SW480 (cell line): ENCODE results near the gene SORCS2.

Experiments
- DNase-seq: peaks from one replicate; pipeline ENCODE4 v3.0.0-alpha.2; 2016; ENCODE audit warnings: low spot score

The SORCS2 gene

DNA sequence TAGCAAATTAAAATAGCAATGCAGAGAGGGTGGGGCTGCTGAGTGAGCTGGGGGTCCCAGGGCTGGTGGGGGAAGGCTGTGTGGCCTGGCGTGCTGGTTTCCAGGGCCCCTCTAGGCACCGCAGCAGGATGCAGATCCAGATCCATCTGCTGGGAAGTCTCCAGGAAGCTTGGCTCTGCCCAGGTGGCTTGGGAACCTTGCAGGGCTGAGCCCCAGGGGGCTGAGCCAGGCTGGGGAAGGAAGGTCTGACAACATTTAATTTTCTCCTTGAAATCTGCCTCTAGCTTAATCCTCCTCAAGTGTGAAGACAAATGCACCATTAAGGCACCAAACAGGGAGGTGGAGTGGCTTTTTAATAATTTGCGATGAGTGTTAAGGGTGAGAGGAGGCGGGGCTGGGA lies 31.7 kb downstream of the SORCS2 start:
- DNase-seq = no peak

DNA sequence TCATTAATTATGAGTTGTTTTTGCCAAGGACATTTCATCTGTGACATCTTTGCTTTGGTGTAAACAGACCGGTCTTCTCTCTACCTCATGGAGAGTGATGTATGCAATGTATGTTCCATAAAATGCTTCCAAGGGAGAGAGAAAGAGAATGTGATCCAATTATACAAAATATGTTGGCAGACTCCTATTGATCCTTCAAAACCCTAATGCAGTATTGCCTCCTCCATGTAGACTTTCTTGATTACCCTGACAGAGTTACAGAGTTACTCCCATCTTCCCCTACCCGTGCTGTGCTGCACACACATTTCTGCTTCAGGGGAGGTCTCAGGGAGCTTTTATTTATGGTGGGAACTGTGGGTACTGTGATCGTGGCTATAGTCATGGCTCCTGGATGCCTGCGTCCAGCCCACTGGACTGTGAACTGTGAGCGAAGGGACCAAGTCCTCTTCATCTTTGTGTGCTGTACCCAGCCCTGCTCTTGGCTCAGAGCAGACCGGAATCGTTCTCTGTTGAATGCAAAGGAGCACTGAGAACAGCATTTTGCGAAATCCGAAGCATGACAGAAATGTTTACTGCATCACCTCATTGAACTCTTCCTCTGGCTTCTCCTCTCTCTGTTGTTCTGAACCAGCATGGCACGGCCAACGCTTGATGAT lies 32.7 kb downstream of the SORCS2 start:
- no peak for DNase-seq

DNA sequence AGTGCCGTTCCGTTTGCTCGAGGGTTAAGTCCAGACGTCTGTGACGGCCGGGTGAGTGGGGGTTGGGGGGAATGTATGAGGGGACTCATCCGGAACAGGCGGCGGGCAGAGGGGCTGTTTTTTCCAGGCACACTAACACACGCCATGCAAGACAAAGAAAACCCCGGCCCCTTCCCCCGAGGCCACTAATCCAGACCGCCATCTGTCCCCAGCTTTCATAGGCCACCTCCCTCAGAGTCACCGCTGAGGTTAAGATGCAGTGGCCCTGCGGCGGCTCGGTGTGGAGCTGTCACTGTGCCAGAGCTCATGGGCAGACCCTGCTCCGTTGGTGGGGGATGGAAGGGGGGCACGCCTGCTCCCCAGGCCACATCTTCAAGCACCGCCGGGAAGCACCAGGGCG lies 34.1 kb downstream of the SORCS2 start:
- no peak for DNase-seq

DNA sequence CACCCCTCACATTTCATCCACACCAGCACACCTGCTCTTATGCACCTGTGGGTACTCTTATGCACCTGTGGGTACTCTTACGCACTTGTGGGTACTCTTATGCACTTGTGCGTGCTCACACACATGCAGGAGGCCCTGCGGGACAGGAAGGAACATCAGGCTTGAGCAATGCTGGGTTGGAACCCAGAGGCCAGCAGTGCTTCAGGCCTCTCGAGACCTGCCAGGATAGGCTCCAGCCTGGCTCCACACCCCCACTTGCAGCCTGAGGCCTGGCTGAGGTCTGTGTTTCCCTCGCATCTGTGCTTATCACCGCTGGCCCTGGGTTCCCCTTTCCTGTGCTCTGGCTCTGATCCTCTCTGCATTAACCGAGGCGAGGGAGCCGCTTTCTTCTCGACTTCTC lies 34.7 kb downstream of the SORCS2 start:
- no peak for DNase-seq

DNA sequence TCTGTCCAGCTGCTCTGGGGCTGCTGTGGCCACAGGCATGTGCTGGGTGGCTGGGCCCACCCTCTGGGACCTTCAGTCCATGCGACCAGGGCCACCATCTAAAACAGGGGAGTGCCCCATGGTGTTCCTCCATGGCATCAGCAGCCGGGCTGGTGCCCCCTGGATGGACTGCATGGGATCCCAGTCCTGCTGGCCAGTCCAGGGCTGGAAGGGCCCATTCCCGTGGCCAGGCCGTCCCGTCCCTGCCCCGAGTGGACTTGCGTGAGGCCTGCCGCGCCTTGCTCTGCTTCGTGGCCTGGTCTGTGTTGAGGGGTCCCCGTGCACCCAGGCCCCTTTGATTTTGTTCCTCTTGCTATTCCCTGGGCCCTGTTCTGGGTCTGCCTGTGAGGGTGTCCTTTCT lies 36.4 kb downstream of the SORCS2 start:
- no peak for DNase-seq

DNA sequence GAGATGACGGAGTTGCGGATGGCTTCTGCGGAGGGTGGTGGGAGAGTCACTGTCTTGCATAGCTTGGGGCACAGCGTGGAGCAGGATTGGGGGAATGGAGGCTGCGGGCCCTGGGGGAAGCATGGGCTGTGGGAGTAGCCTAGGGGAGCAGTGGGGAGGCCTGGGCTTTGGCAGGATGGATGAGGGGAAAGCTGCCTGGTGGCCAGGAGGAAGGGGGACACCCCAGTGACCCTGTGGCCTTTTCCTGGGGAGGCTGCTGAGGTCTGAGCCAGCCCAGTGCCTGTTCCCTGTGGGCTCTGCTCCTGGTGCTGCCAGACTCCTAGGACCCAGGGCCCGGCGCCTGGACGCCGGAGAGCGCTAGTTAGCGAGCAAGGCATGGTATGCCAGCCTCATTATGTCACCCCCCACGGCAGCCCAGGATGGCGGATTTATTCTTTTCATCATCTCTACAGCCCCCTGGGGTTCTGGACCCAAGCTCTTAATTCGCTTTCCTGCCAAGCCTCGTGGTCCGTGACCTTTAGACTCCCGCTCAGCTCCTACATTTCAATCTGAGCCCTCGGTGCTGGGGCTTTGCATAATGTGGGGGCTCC lies 39.8 kb downstream of the SORCS2 start:
- DNase-seq = no peak

DNA sequence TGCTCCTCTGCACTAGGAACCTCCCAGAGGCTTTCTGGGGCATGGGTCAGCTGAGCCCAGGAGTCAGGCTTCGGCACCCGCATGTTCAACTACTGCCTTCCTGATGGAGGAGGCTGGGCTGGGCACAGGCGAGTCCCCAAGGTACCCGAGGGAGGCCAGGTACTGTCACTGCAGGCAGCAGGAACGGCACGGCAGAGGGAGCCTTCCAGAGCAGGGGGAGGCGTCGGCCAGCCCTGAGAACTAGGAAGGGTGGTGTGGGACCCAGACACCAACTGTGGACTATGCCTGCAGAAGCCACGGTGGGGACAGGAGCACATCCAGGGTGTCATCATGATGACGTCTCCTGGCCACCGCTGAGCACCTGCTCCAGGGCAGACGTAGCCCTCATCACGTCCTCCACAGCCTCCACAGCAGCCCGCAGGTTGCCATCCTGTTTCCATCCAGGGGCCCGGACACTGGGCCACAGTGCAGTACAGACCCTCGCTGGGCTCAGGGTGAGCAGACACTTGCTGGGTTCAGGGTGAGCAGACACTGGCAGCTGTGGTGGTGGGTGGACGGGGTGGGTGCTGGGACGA lies 40.8 kb downstream of the SORCS2 start:
- no peak for DNase-seq

DNA sequence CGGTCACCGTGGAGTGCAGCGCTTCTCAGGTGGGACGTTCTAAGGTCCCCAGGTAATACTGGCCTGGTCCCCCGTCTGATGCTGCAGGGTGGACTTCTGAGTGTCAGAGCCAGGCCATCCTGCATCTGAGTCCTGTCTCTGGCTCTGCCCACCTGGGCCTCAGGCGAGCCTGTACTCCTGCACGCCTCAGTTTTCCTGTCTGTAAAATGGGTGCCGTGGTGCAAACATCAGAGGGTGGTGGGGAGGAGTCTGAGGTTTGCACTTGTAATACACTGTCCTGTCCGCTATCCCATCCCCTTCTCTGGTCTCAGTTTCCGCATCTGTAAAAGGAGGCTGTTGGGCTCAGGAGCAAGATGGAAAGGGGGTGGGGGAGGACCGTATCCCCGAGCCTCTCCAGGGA lies 41.3 kb downstream of the SORCS2 start:
- no peak for DNase-seq

DNA sequence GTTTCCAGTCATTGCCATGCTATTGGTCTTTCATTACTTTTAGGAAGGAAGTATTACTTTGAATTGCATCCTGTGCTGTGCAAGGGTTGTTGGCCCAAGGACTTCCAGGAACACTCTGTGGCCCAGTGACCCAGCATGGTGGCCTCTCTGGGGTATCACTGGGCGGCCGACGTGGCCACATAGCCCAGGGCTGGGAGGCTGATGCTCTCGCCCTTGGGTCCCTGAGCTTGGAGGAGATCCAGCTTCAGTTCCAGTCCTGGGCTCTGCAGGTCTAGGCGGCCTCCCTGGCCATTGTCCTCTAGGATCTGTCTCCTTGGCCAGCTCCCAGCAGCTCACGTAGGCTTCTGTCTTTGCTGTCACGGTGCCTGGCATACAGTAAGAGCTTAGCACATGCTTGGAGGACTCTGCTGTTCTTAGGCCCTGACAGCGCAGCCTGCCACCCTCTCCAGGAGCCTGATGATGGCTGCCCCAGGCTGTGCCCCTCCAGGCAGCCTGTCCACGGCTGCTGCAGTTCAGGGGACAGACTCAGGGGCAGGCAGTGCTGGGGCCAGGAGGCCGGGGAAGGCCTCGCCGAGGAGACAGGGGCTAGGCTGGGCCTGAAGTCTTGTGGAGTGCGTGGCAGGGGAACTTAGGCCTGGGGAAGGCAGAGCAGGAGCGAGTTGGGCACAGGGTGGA lies 42.2 kb downstream of the SORCS2 start:
- no peak for DNase-seq

DNA sequence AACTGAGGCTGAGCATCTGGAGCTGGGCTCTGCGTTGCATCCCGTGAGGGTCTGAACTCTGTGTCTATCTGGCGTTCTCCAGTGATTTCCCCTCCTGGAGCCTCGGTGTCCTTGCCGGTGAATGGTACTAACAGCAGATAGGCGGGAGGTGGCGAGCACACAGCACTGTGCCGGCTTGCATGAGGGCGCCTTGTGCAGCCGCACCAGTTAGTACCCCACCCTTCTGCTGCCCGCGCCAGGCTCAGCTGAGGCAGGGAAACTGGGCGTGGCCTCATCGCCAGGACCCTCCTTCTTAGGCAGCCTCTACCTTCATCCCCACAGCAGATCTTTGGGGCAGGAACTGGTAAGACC lies 42.7 kb downstream of the SORCS2 start:
- no peak for DNase-seq

DNA sequence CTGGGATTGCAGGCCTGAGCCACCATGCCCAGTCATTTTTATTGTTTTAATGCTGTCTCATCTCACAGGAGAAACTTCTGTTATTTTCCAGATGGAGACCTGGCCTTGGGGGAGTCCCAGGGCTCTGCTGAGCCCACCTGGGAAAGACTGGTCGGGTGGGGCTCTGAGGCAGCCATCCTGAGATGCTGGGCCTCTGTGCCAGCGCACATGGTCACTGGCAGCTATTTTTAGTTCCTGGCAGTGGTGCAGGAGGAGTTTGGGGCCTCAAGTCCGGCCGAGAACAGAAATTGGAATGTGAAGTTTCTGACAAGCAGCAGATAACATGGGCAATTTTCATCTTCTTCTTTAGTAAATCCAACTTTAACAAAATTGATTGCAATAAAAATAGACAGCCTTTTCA lies 44.5 kb downstream of the SORCS2 start:
- DNase-seq = no peak

DNA sequence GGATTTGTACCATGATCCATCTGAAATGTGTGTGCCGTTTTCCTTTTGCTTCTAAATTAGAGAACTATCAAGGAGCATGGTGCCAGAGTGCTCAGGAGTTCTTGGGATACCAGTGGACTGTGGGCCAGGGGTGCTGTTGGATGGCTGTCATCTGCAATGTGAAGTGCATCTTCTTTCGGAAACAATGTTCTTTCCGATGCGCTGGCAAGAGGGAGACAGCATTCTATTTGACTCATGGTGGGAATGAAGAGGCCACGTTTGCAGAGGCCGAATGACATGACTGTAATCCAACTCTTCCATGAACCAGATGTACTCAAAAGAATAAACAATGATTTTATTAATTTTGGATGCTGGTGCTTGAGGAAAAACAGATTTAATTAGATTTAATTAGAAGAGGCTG lies 45.5 kb downstream of the SORCS2 start:
- no peak for DNase-seq

DNA sequence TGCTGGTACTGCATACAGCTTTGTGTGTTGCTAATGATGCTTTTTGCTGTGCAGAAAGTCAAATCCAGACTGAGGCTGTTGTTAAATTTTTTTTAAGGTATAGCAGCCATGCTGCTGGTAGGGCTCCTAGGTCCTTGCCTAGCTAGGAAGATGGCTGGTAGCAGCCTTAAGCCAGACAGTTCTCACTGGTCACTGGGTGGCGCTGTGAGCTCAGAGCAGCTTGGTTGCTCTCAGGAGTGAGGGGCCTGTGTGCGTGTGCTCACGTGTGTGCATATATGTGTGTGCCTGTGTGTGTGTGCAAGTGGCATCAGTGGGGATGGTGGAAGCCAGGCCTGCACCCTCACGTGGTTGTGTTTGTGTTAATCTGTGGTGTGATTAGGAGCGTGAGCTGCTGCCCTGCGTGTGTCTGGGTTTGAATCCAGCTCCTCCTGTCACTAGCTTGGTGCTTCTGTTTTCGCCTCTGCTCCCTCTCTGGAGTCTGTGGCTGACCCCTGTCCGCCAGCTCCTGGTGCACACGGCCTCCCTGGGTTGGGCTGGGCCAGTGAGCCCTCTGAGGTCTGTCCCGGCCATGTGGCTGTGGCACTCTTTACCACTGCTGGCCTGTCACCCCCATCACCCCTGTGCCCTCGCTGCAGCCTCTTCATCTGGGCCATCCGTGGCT lies 46.1 kb downstream of the SORCS2 start:
- no peak for DNase-seq

DNA sequence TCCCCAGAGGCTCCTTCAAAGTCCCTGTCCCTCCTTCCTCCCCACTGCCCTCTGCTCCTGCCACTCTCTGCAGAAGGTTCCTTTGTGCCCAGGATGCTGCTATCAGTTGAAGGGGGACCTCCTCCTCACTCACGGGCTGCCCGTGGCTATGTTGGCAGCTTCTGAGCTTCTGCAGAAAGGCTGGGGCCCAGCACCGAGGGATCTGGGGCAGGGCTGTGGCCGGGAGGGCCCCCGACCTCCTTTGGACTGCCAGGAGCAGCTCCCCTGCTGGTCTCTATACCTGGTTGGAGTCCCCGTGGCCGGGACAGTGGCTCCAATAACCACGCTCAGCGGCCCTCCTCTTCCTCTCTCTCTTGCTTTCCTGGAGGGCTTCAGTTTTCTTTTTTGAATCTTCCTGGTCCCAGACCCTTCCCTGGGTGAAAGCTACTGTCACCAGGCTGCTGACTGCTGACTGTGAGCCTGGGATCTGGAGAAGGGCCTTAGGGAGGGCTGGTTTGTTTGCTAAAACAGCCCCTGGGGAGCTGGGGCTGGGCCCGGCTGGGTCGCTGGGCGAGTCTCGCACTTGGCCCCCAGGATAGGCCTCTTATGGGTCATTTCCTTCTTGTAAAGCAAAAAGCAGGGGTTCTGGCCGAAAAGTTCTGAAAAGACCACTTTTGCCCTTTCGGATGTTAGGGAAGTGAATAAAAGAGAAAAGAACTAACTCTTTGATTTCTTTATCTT lies 46.9 kb downstream of the SORCS2 start:
- DNase-seq = no peak

DNA sequence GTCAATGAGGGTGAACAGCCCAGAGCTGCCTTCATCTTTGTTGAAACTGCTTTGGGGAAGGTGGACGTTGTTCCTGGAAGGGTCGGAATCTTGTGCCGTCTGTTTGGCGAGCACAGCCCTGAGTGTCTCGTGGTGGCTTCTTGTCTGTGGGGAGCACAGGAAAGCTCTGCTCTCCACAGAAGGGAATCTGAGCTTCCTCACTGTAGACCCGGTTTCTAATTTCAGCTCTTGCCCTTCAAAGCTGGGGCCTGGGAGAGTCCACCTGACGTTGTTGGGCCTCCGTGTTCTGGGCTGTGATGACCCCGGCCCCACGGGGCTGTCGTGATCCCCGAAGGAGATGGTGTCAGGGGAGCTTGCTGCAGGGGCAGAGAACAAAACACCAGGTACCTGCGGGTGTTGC lies 47.5 kb downstream of the SORCS2 start:
- DNase-seq = no peak

DNA sequence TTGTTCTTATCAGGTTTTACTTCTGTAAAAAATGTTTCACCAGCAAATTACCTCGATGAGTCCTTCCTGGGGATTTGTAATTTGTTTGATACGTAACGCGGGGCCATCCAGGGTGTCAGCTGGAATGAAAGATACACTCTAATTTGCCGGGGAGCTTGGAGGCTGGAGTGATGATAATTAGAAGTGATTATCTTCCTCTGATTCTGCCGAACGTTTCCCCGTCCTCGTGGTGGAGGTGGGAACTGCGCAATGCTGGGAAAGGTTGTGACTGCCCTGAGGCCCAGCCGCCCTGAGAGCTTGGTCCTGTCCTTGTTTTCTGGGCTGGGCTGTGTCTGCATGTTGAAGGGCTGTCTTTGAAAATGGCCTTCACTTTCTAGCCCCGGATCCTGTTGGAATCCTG lies 48.0 kb downstream of the SORCS2 start:
- no peak for DNase-seq

DNA sequence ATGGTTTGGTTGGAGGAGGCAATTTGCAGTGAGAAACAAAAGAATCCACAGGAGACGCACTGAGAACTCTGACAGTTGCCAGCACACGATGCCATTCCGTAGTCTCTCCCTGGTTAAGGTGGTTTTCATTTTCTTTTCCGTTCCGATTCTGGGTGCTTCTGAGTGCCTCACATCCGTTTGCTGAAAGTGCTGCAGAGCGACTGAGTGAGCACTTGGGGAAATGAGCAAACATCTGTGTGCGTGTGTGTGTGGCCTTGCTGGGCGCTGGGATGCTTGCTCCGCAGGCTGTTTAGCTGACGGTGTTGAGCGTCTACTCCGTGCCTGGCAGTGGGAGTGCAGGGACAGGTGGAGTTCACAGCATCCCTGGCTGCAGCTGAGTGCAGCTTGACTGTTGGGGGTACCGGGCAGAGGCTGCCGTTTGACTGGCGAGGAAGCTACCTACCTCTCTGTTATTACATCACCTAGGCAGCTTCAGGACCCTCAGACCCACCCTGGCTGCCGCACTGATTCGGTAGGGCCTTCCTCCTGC lies 49.3 kb downstream of the SORCS2 start:
- DNase-seq = no peak

DNA sequence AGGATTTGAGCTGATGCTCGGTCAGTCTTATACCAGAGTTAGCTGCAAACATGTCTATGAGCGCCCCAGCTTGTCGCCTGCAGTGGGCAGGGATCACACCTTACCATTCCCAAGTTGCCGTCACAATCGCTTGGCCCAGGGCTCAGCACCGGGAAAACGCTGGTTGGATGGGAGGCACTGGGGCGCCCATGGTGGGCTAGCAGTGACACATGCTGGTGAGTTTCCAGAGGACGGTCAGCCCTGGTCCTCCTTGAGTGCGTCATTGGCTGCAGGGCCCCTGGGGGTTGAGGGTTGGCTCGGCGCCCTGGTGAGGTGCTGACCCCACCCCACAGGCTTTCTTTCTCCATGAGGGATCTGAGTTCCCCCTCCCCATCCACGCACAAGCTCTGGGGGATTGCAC lies 50.4 kb downstream of the SORCS2 start:
- DNase-seq = no peak

DNA sequence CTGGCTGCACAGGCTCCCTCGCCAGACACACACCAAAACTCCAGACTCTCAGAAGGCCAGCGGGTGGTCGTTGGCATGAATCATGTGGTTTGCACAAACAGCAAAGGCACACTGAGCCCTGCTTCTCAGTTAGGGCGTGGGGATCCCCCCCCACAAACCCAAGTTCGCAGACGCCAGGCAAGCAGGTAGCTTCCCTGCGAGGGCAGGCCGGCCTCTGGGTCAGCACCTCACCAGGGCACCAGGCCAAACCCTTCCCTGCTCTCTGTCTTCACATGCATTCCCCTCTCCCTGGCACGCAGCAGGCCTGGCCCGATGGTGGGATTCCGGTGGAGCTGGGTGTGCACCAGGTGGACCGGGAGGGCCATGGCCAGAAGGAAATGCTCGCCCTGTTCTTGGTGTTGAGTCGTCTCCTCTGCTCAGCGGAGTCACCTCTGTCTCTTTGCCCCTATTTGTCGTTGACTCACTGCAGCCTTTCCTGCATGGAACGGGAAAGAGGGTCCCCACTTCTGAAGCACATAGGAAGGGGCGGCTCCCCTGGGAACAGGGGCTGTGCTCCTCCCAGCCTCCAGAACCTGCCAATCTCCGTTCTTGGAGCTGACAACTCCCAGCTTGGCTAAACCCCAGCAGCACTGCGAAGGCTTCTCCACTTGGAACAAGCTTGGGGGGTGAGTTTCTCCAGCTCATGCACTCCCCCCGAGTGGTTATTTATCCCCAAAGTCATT lies 51.4 kb downstream of the SORCS2 start:
- no peak for DNase-seq

DNA sequence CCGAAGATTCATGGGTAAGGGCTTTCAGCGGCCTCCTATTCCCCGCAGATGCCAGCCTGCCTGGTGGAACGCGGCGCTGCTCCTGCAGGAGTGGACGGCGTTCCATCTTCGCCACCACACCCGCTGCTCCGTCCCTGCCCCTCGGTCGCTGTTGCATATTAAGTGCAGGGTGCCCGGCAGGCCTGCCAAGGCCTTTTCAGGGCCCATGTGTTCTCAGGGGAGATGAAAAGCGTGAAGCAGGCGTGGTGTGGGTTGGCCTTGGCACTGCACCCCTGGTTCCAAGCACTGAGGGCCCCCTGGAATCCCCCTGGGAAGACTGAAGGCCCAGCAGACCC lies 52.0 kb downstream of the SORCS2 start:
- DNase-seq = no peak

DNA sequence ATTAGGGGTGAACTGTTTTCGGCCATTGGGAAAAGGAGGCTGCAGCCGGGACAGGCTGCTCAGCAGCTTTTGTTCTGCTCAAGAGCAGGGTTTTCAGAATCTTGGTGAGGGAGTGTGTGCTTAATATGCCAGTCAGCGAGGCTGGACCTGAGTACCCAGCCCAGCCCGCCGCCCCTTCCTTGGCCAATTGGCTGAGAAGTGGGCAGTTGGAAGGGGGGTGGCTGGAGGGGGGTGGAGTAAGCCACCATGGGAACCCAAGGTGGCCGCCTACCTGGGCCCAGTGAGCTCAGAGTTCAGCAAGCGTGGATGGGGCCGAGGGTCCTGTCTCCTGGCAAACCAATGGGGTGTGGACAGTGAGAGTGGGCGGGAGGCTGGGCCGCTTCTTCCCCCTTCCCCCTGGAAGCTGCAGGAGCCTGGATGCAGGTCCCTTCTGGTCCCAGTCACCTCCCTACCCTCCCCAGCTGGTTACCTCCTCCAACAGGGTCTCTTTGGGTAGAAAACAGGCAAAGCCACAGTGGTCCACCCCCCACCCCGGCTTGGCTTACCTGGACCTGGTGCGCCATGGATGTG lies 52.5 kb downstream of the SORCS2 start:
- no peak for DNase-seq
